ENCODE results near the gene MRPS22. TPM values are rescaled to one million over a fixed set of nuclear protein-coding genes. Genes with fewer than 3 reads are reported as not detected.

The MRPS22 gene
- total RNA-seq, 1 donor from 2014 or later: 8.3 TPM

- TF ChIP-seq, protein P1, sequence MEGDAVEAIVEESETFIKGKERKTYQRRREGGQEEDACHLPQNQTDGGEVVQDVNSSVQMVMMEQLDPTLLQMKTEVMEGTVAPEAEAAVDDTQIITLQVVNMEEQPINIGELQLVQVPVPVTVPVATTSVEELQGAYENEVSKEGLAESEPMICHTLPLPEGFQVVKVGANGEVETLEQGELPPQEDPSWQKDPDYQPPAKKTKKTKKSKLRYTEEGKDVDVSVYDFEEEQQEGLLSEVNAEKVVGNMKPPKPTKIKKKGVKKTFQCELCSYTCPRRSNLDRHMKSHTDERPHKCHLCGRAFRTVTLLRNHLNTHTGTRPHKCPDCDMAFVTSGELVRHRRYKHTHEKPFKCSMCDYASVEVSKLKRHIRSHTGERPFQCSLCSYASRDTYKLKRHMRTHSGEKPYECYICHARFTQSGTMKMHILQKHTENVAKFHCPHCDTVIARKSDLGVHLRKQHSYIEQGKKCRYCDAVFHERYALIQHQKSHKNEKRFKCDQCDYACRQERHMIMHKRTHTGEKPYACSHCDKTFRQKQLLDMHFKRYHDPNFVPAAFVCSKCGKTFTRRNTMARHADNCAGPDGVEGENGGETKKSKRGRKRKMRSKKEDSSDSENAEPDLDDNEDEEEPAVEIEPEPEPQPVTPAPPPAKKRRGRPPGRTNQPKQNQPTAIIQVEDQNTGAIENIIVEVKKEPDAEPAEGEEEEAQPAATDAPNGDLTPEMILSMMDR (IDR thresholded peaks at IDR 0.05): no peak
- no peak overlapping the region for H3K27ac ChIP-seq
Observed at GRCh38 chr3:139309061-139309591, 34.7 kb upstream of the MRPS22 start.

GRCh38 chr3:139309880-139310279, 33.9 kb upstream of the MRPS22 start:
- no peaks in the 10 kb centered on the region for H3K4me1 ChIP-seq
- H3K27ac ChIP-seq: no peak overlapping the region

More at GRCh38 chr3:139309061-139309591, 34.7 kb upstream of the MRPS22 start:
- no peaks in the 10 kb centered on the region for H3K36me3 ChIP-seq
- no peak overlapping the region for H3K4me3 ChIP-seq
- no peaks in the 10 kb centered on the region for H3K9me3 ChIP-seq
- no peak for DNase-seq (ENCODE audit: low spot score in 2 of 2)
- H3K27me3 ChIP-seq: no peaks in the 10 kb centered on the region
- intact Hi-C loops (cut with DNase I): no loop called here
- no peaks in the 10 kb centered on the region for H3K4me1 ChIP-seq

GRCh38 chr3:139310474-139310933, 33.3 kb upstream of the MRPS22 start:
- H3K36me3 ChIP-seq: no peaks in the 10 kb centered on the region
- intact Hi-C loops (cut with DNase I): no loop called here
- no peak overlapping the region for H3K4me3 ChIP-seq
- TF ChIP-seq, protein P1 (IDR thresholded peaks at IDR 0.05): no peak
- no peak overlapping the region for H3K27ac ChIP-seq
- DNase-seq (ENCODE audit: low spot score in 2 of 2): no peak
- H3K27me3 ChIP-seq: no peaks in the 10 kb centered on the region
- no peaks in the 10 kb centered on the region for H3K4me1 ChIP-seq
- no peaks in the 10 kb centered on the region for H3K9me3 ChIP-seq

More at GRCh38 chr3:139309880-139310279, 33.9 kb upstream of the MRPS22 start:
- H3K27me3 ChIP-seq: no peaks in the 10 kb centered on the region
- H3K4me3 ChIP-seq: no peak overlapping the region
- H3K9me3 ChIP-seq: no peaks in the 10 kb centered on the region
- DNase-seq (ENCODE audit: low spot score in 2 of 2): no peak
- H3K36me3 ChIP-seq: no peaks in the 10 kb centered on the region
- TF ChIP-seq, protein P1 (IDR thresholded peaks at IDR 0.05): no peak
- intact Hi-C loops (cut with DNase I): no loop called here

DNA sequence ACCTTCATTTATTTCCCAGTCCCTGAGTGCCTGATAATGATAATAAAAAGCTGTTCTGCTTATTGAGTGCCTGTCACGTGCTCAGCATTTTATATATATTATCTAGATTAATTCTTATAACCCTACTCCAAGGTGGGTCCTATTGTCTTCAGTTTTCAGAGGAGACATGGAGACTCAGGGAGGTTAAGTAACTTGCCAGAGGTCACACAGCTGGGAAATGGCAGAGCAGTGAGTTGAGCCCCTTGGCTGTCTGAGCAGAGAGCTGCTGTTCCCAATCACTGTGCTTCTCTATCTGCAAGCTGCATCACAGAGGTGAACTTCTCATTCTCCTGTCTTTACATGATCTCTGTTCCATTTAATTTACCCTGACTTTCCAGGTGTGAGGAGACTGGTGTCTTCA, 32.3 kb upstream of the MRPS22 start:
- no peaks in the 10 kb centered on the region for H3K9me3 ChIP-seq
- H3K4me3 ChIP-seq: no peak overlapping the region
- H3K36me3 ChIP-seq: no peaks in the 10 kb centered on the region
- TF ChIP-seq, protein P1 (IDR thresholded peaks at IDR 0.05): no peak
- DNase-seq (ENCODE audit: low spot score in 2 of 2): no peak
- no peak overlapping the region for H3K27ac ChIP-seq
- no peaks in the 10 kb centered on the region for H3K27me3 ChIP-seq
- no peaks in the 10 kb centered on the region for H3K4me1 ChIP-seq
- intact Hi-C loops (cut with DNase I): no loop called here

DNA sequence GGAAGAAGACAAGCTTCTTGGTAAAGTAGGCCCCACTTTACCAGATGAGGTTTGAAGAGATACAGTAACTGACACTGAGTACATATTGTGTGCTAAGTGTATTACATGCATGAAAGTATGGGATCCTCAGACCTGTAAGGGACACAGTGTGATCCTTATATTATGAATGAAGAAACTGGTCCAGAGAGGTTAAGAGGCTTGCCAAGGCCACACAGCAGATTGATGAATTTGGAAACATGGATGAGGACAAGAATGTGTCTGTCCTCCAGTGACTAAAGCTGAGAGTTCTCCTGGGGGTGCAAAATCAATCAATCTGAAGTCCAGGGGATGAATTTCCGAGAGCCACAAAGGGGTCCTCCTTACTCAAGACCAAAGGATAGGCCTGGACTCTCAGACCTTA, 31.4 kb upstream of the MRPS22 start:
- intact Hi-C loops (cut with DNase I): no loop called here
- Histone ChIP-seq H3K27ac (no peak overlapping the region), H3K27me3 (no peaks in the 10 kb centered on the region), H3K4me3 (no peak overlapping the region), H3K36me3 (no peaks in the 10 kb centered on the region), H3K4me1 (no peaks in the 10 kb centered on the region), H3K9me3 (no peaks in the 10 kb centered on the region)
- TF ChIP-seq, protein P1 (IDR thresholded peaks at IDR 0.05): no peak
- no peak for DNase-seq (ENCODE audit: low spot score in 2 of 2)

- no peaks in the 10 kb centered on the region for H3K36me3 ChIP-seq
- TF ChIP-seq, protein P1 (IDR thresholded peaks at IDR 0.05): no peak
- no peak for DNase-seq (ENCODE audit: low spot score in 2 of 2)
- H3K27me3 ChIP-seq: no peaks in the 10 kb centered on the region
- H3K4me1 ChIP-seq: no peaks in the 10 kb centered on the region
- H3K4me3 ChIP-seq: no peak overlapping the region
- no peak overlapping the region for H3K27ac ChIP-seq
- H3K9me3 ChIP-seq: no peaks in the 10 kb centered on the region
- intact Hi-C loops (cut with DNase I): no loop called here
Observed at GRCh38 chr3:139312959-139313358, 30.9 kb upstream of the MRPS22 start.

Data from ascending aorta (tissue), 2 donors.